IMR-90 (cell line): Measurements from ENCODE around the gene RUNX1.

ENCODE experiments used
- BHLHE40 ChIP-seq: fragments of 150-350 bp; IDR thresholded peaks from 2 replicates; pipeline ENCODE4 v1.6.1; 2016; ENCODE audit warnings: mild to moderate bottlenecking, low read depth, low read length
- CEBPB ChIP-seq: IDR thresholded peaks from 2 replicates; pipeline ENCODE4 v1.6.1; 2012; ENCODE audit warnings: low read depth, low read length, improper control_type of control experiment
- CHD1 ChIP-seq: IDR thresholded peaks from 2 replicates; pipeline ENCODE4 v1.6.1; 2012; ENCODE audit warnings: low read depth, low read length, improper control_type of control experiment
- MAZ ChIP-seq: IDR thresholded peaks from 2 replicates; pipeline ENCODE4 v1.6.1; 2012; ENCODE audit warnings: low read depth, mild to moderate bottlenecking, low read length, improper control_type of control experiment, moderate library complexity, borderline replicate concordance
- MXI1 ChIP-seq: IDR thresholded peaks from 2 replicates; pipeline ENCODE4 v1.6.1; 2012; ENCODE audit warnings: low read depth, mild to moderate bottlenecking, low read length, moderate library complexity, borderline replicate concordance
- POLR2A ChIP-seq: IDR thresholded peaks from 2 replicates; pipeline ENCODE4 v1.6.1; 2012; ENCODE audit warnings: mild to moderate bottlenecking, low read depth, low read length
- SMC3 ChIP-seq: fragments of 150-350 bp; IDR thresholded peaks from 2 replicates; pipeline ENCODE4 v1.6.1; 2016; ENCODE audit warnings: low read depth, mild to moderate bottlenecking, antibody characterized with exemption, low read length, moderate library complexity
- TF ChIP-seq, protein P1 (sequence below): conservative IDR thresholded peaks from 2 replicates; pipeline ENCODE4 v1.5.1; 2012; ENCODE audit warnings: mild to moderate bottlenecking, low read depth, low read length, improper control_type of control experiment
- TF ChIP-seq, protein P2 (sequence below): fragments of 150-350 bp; IDR thresholded peaks from 2 replicates; pipeline ENCODE4 v1.6.1; 2017; ENCODE audit warnings: mild to moderate bottlenecking, antibody characterized with exemption, low read length, low read depth

DNA sequence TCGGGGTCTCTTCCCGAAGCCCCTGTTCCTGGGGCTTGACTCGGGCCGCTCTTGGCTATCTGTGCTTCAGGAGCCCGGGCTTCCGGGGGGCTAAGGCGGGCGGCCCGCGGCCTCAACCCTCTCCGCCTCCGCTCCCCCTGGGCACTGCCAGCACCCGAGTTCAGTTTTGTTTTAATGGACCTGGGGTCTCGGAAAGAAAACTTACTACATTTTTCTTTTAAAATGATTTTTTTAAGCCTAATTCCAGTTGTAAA is 158.7 kb downstream of the RUNX1 start:
- TF ChIP-seq, protein P1, sequence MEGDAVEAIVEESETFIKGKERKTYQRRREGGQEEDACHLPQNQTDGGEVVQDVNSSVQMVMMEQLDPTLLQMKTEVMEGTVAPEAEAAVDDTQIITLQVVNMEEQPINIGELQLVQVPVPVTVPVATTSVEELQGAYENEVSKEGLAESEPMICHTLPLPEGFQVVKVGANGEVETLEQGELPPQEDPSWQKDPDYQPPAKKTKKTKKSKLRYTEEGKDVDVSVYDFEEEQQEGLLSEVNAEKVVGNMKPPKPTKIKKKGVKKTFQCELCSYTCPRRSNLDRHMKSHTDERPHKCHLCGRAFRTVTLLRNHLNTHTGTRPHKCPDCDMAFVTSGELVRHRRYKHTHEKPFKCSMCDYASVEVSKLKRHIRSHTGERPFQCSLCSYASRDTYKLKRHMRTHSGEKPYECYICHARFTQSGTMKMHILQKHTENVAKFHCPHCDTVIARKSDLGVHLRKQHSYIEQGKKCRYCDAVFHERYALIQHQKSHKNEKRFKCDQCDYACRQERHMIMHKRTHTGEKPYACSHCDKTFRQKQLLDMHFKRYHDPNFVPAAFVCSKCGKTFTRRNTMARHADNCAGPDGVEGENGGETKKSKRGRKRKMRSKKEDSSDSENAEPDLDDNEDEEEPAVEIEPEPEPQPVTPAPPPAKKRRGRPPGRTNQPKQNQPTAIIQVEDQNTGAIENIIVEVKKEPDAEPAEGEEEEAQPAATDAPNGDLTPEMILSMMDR = no peak
- no peak for TF ChIP-seq POLR2A
- TF ChIP-seq MAZ = no peak
- TF ChIP-seq CHD1 = no peak
- no peak for TF ChIP-seq MXI1
- TF ChIP-seq, protein P2, sequence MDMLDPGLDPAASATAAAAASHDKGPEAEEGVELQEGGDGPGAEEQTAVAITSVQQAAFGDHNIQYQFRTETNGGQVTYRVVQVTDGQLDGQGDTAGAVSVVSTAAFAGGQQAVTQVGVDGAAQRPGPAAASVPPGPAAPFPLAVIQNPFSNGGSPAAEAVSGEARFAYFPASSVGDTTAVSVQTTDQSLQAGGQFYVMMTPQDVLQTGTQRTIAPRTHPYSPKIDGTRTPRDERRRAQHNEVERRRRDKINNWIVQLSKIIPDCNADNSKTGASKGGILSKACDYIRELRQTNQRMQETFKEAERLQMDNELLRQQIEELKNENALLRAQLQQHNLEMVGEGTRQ = no peak
- TF ChIP-seq CEBPB = no peak
- no peak for TF ChIP-seq SMC3
- no peak for TF ChIP-seq BHLHE40
